Measurements from ENCODE around the gene TGFBR1. TPM values are rescaled to one million over a fixed set of nuclear protein-coding genes. Genes with fewer than 3 reads are reported as not detected.

Gene TGFBR1
- total and polyA plus RNA-seq, 2 donors (not counting 3 experiments of a cell fraction or from before 2014, with no cell fraction given) = 5.8 to 18.6 TPM

GRCh38 chr9:99060621-99061020 is 44.3 kb upstream of the TGFBR1 start:
- ChIA-PET CTCF (no interaction called here), POLR2A (no interaction called here)
- DNase-seq (ENCODE audit: low read depth, low spot score) (no peak), FAIRE-seq (no peak)
- intact Hi-C loops (cut with micrococcal nuclease) (no loop called here), dilution Hi-C loops (cut with MboI; ENCODE audit: extremely low pct_ligation_motif_present, low sequenced_read_pairs) (no loop called here)
- Histone ChIP-seq H2AFZ (ENCODE audit: low read depth, low read length) (no peak overlapping the region), H4K20me1 (replicated peaks; ENCODE audit: control insufficient read depth, extremely low read depth, insufficient read depth, low read length) (no peaks in the 10 kb centered on the region), H3K36me3 (ENCODE audit: control insufficient read depth in 2 of 2, extremely low read depth in 1 of 2, insufficient read depth in 2 of 2, low read length in 2 of 2) (no peaks in the 10 kb centered on the region), H3K9me3 (replicated peaks; ENCODE audit: control insufficient read depth, insufficient read depth, low read length) (no peaks in the 10 kb centered on the region), H3K9me1 (replicated peaks; ENCODE audit: control insufficient read depth, extremely low read depth, insufficient read depth, low read length) (no peaks in the 10 kb centered on the region), H3K27me3 (ENCODE audit: control insufficient read depth in 2 of 2, insufficient read depth in 2 of 2, low read length in 2 of 2) (peaks cover 6 to 7% of the 10 kb centered on the region in 2 experiments), H3K79me2 (ENCODE audit: control insufficient read depth, insufficient read depth, low read length) (no peaks in the 10 kb centered on the region), H3K27ac (ENCODE audit: insufficient read depth, low read depth, low read length) (no peak overlapping the region), H3K4me1 (ENCODE audit: control insufficient read depth, extremely low read depth, insufficient read depth, low read length) (no peaks in the 10 kb centered on the region), H3K4me2 (ENCODE audit: insufficient read depth, low read length) (no peak overlapping the region), H3K4me3 (replicated peaks in 1 of 3; ENCODE audit: insufficient read depth in 1 of 3, low read depth in 1 of 3, low read length in 3 of 3) (no peak overlapping the region), H3K9ac (replicated peaks; ENCODE audit: extremely low read depth, insufficient read depth, low read length) (no peak overlapping the region)
- no peak for TF ChIP-seq POLR2AphosphoS5 (IDR thresholded peaks at IDR 0.05; ENCODE audit: insufficient read depth, low read depth, low read length)
- TF ChIP-seq GATA2 (IDR thresholded peaks at IDR 0.05; ENCODE audit: insufficient read depth, insufficient read length, low read depth, low read length) = no peak
- TF ChIP-seq FOS (IDR thresholded peaks at IDR 0.05; ENCODE audit: borderline replicate concordance, insufficient read depth, low read length) = no peak
- TF ChIP-seq CTCF (IDR thresholded peaks at IDR 0.05; ENCODE audit: extremely low read depth in 1 of 2, insufficient read depth in 1 of 2, low read depth in 1 of 2, low read length in 2 of 2) = no peak
- no peak for TF ChIP-seq MYC (IDR thresholded peaks at IDR 0.05; ENCODE audit: low read depth, low read length)
- TF ChIP-seq, protein P1, sequence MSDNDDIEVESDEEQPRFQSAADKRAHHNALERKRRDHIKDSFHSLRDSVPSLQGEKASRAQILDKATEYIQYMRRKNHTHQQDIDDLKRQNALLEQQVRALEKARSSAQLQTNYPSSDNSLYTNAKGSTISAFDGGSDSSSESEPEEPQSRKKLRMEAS (IDR thresholded peaks at IDR 0.05; ENCODE audit: insufficient read depth, insufficient read length) = no peak
- no TSS peak for BruUV-seq (replicated peaks)
